Measurements from ENCODE around the gene STPG4. TPM values are rescaled to one million over a fixed set of nuclear protein-coding genes. Genes with fewer than 3 reads are reported as not detected.

The STPG4 gene
- total RNA-seq, 6 donors from 2014 or later, result 0.40 to 1.2 (median 0.48) TPM; not detected in 2

DNA sequence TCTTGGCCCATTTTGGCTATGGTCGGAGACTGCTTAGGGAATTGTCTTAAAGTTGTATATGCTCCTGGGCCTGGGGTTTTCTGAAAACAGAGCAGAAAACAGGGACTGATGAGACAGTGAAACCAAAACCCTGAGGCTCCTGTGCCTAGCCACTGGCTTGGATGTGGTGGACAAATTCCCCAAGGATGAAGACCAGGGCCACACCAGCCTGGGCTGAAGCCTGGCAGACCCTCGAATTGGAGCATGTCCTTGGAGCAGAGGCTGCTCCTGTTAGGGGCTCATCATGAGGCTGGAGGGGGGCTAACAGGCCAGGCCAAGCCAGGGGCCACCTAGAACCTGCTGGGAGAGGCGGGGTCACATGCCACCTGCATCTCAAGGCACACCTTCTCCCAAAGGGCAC is 68.1 kb downstream of the STPG4 start:
- no peaks in the 10 kb centered on the region for H3K27me3 ChIP-seq
- H3K4me1 ChIP-seq, result peaks cover 38 to 56% (median 47%) of the 10 kb centered on the region in 4 donors
- TF ChIP-seq POLR2AphosphoS5 (IDR thresholded peaks at IDR 0.05) (no peak), EP300 (IDR thresholded peaks at IDR 0.05) (no peak), POLR2A (IDR thresholded peaks at IDR 0.05) (no peak)
- TF ChIP-seq, protein P1, sequence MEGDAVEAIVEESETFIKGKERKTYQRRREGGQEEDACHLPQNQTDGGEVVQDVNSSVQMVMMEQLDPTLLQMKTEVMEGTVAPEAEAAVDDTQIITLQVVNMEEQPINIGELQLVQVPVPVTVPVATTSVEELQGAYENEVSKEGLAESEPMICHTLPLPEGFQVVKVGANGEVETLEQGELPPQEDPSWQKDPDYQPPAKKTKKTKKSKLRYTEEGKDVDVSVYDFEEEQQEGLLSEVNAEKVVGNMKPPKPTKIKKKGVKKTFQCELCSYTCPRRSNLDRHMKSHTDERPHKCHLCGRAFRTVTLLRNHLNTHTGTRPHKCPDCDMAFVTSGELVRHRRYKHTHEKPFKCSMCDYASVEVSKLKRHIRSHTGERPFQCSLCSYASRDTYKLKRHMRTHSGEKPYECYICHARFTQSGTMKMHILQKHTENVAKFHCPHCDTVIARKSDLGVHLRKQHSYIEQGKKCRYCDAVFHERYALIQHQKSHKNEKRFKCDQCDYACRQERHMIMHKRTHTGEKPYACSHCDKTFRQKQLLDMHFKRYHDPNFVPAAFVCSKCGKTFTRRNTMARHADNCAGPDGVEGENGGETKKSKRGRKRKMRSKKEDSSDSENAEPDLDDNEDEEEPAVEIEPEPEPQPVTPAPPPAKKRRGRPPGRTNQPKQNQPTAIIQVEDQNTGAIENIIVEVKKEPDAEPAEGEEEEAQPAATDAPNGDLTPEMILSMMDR (IDR thresholded peaks at IDR 0.05), result no peak
- ATAC-seq (ENCODE audit: low FRiP score in 2 of 2) (no peak), DNase-seq (no peak)
- H3K4me3 ChIP-seq, result no peak overlapping the region
- peak overlapping the region in 1 of 4 donors; percentile 78 for H3K27ac ChIP-seq
- no peaks in the 10 kb centered on the region for H3K9me3 ChIP-seq
- no peaks in the 10 kb centered on the region for H3K36me3 ChIP-seq
- WGBS, 2 donors, result 82 to 84% methylated on average over 2 to 3 of the region's 3 CpGs

DNA sequence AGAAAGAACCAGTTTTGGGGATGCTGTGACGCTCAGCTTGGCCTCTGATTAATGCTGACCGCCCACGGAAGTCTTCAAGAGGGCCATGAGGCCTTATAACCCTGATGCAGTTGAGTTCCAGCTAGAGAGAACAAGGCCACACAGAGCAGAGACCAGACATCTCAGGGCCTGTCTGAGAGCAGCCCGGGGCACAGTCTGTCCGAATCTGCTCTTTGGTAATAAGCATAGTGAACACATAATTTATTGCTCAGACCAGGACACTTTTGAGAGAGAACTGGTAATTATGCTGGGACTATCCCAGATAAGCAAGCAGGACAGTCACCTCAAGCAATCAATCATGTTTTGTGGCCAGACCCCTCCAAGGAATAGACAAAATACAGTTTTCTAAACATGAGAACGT is 68.5 kb downstream of the STPG4 start:
- H3K27me3 ChIP-seq, result no peaks in the 10 kb centered on the region
- 54 to 77% methylated on average over 6 of the region's 6 CpGs for WGBS, 2 donors
- peak in 1 of 2 donors; percentile 43 for ATAC-seq (ENCODE audit: low FRiP score in 2 of 2)
- DNase-seq, result no peak
- H3K4me3 ChIP-seq, result no peak overlapping the region
- TF ChIP-seq, protein P1 (IDR thresholded peaks at IDR 0.05), result no peak
- TF ChIP-seq EP300 (IDR thresholded peaks at IDR 0.05) (no peak), POLR2A (IDR thresholded peaks at IDR 0.05) (no peak), POLR2AphosphoS5 (IDR thresholded peaks at IDR 0.05) (no peak)
- no peaks in the 10 kb centered on the region for H3K9me3 ChIP-seq
- no peaks in the 10 kb centered on the region for H3K36me3 ChIP-seq
- peak overlapping the region; percentile 2 to 78 (median 38) for H3K27ac ChIP-seq
- H3K4me1 ChIP-seq, result peaks cover 38 to 56% (median 47%) of the 10 kb centered on the region in 4 donors

DNA sequence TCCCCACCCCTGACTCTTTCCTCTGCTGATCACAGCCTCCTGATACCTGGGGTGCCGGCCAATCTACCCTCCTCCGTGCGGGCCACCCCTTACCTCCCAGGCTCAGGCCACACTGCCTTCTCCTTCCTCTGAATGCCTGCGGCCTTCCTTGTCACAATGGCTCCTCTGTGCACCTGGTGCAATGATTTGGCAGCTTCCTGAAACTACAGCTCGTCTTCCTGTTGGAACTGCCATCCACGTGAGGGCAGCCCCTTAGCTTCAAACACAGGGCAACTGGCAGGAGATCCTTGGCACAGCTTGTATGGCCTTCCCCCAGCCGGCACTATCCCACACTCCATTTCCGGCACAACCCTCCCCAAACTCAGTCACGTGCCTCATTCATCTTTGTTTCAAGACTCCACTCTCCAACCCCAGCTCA is 69.0 kb downstream of the STPG4 start:
- no peak overlapping the region for H3K4me3 ChIP-seq
- 37 to 46% methylated on average over 9 of the region's 9 CpGs for WGBS, 2 donors
- H3K4me1 ChIP-seq, result peaks cover 38 to 56% (median 46%) of the 10 kb centered on the region in 4 donors
- peak in 1 of 2 donors; percentile 20 for ATAC-seq (ENCODE audit: low FRiP score in 2 of 2)
- H3K27ac ChIP-seq, result peak overlapping the region; percentile 2 to 78 (median 38)
- no peaks in the 10 kb centered on the region for H3K36me3 ChIP-seq
- peak in 1 of 2 donors; percentile 40 for DNase-seq
- H3K9me3 ChIP-seq, result no peaks in the 10 kb centered on the region
- TF ChIP-seq, protein P1 (IDR thresholded peaks at IDR 0.05), result no peak
- no peak for TF ChIP-seq POLR2A (IDR thresholded peaks at IDR 0.05)
- no peak for TF ChIP-seq POLR2AphosphoS5 (IDR thresholded peaks at IDR 0.05)
- TF ChIP-seq EP300 (IDR thresholded peaks at IDR 0.05), result no peak
- H3K27me3 ChIP-seq, result no peaks in the 10 kb centered on the region

DNA sequence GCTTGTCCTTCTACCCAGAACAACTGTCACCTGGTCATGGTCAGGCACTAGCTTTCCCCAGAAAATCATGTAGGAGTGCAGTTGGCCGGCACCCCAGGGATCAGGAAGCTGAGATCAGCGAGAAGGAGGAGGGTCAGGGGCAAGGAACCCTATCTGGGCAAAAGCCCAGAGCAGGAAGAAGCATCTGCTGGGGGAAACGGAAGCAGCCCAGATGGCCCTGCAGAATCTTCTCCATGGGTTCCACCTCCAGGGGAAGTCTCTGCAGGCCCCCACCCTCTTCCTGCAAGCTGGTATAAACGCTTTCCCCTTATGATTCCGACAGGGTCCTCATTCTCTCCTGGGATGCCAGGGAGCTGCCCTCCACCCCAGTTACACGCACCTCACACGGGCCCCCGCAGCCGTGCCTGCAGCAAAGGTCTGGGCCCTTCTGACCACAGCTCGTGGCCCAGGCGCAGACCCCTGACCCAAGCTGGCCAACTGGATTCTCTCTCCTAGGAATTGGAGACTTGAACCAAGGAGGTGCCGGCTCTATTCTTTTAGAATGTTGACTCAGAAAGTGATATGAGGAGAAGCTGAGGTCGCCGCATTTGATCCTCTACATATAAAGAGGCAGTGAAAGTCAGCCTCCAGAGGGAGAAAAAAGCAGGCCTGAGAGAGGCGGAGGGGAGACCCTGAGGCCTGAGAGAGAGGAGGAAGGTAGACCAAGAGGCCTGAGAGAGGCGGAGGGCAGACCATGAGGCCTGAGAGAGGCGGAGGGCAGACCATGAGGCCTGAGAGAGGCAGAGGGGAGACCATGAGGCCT is 71.0 kb downstream of the STPG4 start:
- Histone ChIP-seq H3K9me3 (no peaks in the 10 kb centered on the region), H3K36me3 (no peaks in the 10 kb centered on the region), H3K4me3 (no peak overlapping the region), H3K27ac (peak overlapping the region in 3 of 4 donors; percentile 31 to 78 (median 52)), H3K27me3 (no peaks in the 10 kb centered on the region), H3K4me1 (peaks cover 48 to 69% (median 56%) of the 10 kb centered on the region in 4 donors)
- ATAC-seq (ENCODE audit: low FRiP score in 2 of 2) (peak in 1 of 2 donors; percentile 62), DNase-seq (peak in 1 of 2 donors; percentile 57)
- 57 to 73% methylated on average over 17 of the region's 17 CpGs for WGBS, 2 donors
- TF ChIP-seq, protein P1 (IDR thresholded peaks at IDR 0.05), result no peak
- TF ChIP-seq EP300 (IDR thresholded peaks at IDR 0.05) (no peak), POLR2AphosphoS5 (IDR thresholded peaks at IDR 0.05) (no peak)

Data from upper lobe of left lung (tissue), 6 donors.